GM12864 (cell line): ENCODE results near the gene TENM3.

Source experiments
- DNase-seq: peaks from one replicate; pipeline ENCODE4 v3.0.0-alpha.2; 2011; ENCODE audit warnings: low read depth
- H3K4me3 ChIP-seq: 2 replicates; pipeline ENCODE4 v1.5.1; 2011; ENCODE audit warnings: mild to moderate bottlenecking, low read depth, low read length, control low read depth
- TF ChIP-seq, protein P1 (sequence below): IDR thresholded peaks from 2 replicates; pipeline ENCODE4 v1.5.1; 2011; ENCODE audit warnings: low read depth, mild to moderate bottlenecking, moderate library complexity, low read length, control low read depth, inconsistent platforms; ENCODE audit errors: missing control alignments

TENM3 gene

DNA sequence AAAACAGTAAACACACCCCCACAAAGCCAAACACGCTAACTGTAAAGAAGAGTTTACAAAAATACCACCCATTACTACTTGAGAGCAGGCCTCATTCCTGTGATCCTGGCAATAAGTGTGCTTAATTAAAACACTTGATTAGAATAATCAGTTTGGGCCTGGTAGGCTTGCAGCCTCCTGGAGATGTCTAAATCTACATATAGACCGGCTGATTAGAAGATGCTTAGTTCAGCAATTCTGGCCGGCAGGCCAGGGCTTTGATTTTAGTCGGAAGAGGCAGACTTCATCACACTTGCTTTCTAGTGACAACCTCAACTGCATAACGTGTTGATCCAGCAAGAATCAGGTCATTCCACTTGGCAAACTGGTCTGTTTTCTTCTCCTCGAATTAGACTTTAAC, 560.0 kb downstream of the TENM3 start:
- H3K4me3 ChIP-seq: no peak overlapping the region
- TF ChIP-seq, protein P1, sequence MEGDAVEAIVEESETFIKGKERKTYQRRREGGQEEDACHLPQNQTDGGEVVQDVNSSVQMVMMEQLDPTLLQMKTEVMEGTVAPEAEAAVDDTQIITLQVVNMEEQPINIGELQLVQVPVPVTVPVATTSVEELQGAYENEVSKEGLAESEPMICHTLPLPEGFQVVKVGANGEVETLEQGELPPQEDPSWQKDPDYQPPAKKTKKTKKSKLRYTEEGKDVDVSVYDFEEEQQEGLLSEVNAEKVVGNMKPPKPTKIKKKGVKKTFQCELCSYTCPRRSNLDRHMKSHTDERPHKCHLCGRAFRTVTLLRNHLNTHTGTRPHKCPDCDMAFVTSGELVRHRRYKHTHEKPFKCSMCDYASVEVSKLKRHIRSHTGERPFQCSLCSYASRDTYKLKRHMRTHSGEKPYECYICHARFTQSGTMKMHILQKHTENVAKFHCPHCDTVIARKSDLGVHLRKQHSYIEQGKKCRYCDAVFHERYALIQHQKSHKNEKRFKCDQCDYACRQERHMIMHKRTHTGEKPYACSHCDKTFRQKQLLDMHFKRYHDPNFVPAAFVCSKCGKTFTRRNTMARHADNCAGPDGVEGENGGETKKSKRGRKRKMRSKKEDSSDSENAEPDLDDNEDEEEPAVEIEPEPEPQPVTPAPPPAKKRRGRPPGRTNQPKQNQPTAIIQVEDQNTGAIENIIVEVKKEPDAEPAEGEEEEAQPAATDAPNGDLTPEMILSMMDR: no peak
- DNase-seq: no peak

DNA sequence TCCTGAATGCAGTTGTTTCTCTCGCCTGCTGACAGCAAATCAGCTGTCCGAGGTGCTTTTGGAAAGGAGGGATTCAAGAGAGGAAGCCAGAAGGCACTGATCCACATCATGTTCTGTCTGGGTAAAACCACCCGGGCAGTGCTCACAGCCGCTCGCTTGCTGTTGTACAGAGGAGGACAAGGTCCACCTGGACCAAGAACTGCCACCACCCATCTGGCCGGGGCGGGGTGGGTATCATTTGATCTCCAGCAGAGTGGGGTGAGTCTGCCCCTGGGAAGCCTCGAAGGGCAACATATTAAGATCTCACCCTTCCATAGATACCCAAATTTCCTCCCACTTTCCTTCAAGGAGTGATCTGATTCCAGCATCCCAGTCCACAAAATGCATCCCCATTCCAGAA, 560.9 kb downstream of the TENM3 start:
- no peak for DNase-seq
- no peak overlapping the region for H3K4me3 ChIP-seq
- TF ChIP-seq, protein P1: no peak

DNA sequence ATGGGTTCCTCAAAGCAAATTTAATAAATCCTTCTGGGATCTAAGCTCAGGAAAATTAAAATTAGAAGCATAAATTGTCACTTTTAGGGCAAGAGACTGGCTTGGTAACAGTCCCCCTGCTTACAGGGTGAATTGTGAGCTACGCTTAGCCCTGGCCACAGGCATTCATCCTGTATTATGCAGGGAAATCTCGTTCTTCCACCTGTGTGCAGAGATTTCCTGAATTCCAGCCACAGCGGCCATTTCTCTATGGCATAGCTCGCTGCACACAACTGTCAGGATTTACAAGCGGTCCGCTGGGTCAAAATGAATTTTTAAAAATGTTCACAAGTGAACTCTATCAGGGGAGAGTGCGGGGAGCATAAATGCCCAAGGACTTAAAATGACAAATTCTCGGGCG, 562.1 kb downstream of the TENM3 start:
- TF ChIP-seq, protein P1: no peak
- no peak overlapping the region for H3K4me3 ChIP-seq
- DNase-seq: no peak

DNA sequence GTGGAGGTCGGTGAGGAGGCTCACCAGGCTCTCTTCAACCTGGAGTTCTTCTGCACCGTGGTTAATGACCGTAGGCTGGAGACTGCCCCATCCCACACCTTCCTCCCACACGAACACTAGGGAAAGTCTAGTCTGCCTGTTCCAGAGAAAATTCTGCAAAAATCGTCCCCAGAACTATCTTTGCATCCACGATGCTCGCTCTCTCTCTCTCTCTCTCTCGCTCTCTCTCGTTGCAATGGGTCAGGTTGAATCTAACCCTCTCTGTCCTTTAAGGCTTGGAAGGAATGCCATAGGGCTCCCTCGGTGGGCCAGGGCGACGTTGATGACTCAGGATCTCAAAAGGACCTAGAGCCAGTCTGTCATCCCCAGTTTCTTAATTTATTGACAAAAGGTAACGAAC, 562.5 kb downstream of the TENM3 start:
- DNase-seq: no peak
- TF ChIP-seq, protein P1: no peak
- H3K4me3 ChIP-seq: no peak overlapping the region

DNA sequence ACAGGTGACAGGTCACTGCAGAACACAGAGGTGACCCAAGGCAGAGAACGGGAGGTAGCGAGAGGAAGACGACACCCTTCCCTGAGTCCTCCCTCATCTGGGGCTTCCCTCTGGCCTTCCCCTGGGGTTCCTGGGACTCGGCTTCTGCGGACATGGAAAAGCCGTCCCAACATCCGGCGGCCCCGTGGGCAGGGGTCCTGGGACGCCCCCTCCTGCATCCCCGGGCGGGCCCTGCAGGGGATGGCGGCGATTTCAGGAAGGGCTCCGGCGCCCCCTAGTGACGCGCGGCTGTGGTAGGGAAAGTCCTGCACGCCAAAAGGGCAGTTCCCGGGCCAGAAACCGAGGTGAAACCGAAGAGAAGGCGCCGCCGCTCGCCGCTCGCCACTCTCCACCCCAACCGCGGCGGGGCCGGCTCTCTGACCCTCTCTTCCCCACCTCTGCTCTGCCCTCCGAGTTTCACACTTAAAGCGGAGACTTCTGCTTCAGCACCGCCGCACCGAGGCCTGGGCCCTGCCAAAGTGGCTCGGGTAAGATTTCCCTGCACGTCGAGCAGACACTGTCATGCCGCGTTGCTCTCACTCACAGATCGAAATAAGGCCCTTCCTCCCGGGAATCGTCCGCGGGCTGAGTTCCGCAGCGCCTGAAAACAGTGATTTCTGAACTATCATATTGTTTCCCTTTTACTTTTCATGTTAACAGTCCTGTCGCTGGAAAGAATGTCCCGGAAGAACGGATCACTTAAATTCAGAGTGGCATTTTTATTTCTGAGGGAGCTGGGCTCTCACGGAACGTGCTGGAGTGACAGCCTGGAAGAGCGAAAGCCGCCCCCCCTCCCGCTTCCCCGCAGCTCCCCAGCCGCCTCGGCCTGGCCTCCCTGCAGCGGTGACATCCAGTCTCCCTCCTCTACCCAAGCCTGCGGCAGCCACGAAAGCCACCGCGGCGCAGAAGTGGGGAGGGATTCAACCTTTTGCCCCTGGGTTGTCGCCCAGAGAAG, 563.4 kb downstream of the TENM3 start:
- peak overlapping the region; percentile 40 for H3K4me3 ChIP-seq
- no peak for DNase-seq
- TF ChIP-seq, protein P1: peak; percentile 66

DNA sequence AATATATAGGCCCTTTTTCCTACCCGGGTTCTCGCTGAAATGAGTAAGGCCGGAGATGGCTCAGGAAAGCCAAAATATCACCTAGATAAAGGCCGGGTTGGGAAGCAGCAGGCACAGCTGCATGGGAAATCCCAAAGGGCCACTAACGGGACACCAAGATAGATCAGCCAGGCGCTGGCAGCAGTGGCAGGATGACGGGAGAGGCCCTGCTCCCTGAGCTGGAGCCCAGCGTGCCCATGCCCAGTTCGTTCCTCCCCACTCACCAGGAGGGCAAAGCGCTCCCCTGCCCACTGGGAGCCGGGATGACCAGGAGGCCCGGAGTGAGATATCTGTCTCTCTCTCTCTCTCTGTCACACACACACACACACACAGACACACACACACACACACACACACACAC, 564.1 kb downstream of the TENM3 start:
- TF ChIP-seq, protein P1: no peak
- DNase-seq: no peak
- H3K4me3 ChIP-seq: no peak overlapping the region
